ENCODE data around the gene AFF3.

- no peak for TF ChIP-seq CTCF (IDR thresholded peaks at IDR 0.05)
- TF ChIP-seq POLR2A (IDR thresholded peaks at IDR 0.05), result no peak
Measured at GRCh38 chr2:99935662-99936061, 206.7 kb downstream of the AFF3 start.

Measured in right lobe of liver (tissue), 4 donors.